HG02763 (cell line): ENCODE measurements around the gene GPR68.
A peak's percentile ranks its signal among the peaks of the same experiment; 100 is the strongest.
"Not testable (repeated sequence)": the region's sequence is repeated elsewhere in the genome, so short reads cannot be mapped to it uniquely, and the experiment has no call there.

Source experiments
- ATAC-seq: cut with Tn5 transposase; IDR thresholded peaks from one replicate; pipeline ENCODE4 v1.9.1; 2021; ENCODE audit warnings: mild to moderate bottlenecking, moderate library complexity; ENCODE audit not compliant: unreplicated experiment

GPR68 gene

DNA sequence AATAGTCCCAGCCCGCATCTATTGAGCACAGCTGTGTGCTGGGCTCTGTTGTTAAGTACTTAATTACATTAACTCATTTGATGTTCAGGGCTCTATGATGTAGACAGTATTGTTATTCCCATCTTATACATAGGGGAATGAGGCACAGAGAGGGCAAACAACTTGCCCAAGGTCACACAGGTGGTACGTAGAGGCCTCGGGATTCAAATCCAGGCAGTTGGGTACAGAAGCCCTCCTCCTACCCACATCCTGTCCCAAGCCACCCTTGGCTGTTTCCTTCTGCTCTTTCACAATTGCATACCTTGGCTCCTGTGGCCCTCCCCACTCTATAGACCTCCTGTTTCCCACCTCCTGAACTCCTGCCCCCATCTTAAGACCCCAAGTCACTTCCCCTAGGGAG is 10.0 kb upstream of the GPR68 start:
- ATAC-seq, result no peak

DNA sequence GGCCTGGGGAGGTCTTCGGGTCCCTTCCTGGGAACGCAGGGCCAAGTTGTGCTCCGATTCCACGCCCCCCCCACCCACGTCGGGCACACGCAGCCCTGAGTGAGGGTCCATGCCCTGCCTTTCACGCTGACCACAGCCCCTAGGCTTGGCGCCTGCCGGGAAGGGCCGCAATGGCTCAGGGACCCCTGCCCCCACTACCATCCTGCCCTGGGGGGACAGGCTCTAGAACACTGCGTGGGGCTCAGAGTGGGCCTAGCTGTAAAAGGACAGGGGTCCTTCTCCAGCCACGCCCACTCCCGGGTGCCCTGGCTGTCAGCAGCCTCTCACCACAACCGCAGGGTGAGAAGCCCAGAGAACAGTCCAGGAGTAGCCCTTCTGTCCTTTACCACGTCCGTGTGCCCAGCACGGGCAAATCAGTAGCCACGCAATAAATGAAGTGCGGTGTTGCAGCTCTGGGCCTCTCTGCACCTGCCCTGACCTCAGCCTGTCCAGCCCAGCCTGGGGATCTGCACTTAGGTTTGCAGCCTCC is 9.4 kb upstream of the GPR68 start:
- no peak for ATAC-seq

DNA sequence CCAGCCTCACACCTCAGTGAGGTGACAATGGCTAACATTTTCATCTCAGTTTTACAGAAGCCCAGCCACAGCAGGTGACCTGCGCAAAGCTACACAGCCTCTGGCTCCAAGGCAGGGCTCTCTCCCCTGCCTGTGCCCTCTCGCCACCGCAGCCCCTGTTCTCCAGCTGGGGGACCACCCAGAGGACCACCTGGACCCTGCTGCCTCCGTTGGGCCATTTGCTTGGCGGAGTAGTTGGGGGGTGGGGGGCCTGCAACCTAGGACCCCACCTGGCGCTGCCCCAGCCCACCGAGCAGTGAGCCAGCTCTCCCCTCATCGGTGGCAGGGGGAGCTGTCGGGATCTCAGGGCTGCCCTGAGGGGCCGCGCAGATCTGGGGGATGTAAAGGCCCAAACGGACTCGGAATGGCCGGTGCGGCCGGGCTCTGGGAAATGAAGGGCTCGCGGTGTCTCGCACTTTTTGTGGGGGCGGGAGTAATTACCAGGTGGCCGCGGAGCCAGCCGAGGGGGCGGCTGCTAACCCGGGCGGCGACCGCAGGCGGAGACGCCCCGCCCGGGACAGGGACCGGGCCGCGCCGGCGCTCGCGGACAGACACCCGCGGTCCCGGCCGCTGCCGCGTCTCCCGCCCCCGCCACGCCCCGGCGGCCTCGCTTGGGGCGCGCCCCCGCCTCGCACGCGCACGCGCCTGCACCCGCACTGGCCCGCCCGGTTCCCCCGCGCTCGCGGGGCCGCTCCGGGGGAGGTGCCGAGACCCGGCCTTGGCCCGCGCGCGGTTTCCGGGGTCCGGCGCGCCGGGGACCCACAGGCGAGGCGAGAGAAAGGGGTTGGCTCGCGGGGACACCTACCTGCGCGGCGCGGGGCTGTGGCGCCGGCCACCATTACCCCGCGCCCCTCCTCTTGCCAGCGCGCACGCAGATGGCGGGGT is 8.6 kb upstream of the GPR68 start:
- ATAC-seq, result peak; percentile 31

DNA sequence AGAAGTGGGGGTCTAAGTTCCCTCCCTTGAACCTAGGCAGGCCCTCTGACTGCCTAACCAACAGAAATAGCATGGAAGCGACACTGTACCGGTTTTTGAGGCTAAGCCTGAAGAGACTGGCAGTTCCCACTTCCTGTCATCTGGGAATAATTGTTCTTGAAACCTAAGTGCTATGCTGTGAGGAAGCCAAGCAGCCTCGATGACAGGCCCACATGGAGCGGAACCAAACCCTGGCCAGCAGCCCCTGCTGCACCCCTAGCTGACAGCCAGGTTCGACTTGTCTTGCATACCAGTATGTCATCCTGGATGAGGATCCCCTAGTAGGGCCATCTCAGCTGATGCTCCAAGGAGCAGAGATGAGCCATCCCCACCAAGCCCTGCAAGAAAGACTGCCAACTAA is 6.4 kb upstream of the GPR68 start:
- no peak for ATAC-seq

DNA sequence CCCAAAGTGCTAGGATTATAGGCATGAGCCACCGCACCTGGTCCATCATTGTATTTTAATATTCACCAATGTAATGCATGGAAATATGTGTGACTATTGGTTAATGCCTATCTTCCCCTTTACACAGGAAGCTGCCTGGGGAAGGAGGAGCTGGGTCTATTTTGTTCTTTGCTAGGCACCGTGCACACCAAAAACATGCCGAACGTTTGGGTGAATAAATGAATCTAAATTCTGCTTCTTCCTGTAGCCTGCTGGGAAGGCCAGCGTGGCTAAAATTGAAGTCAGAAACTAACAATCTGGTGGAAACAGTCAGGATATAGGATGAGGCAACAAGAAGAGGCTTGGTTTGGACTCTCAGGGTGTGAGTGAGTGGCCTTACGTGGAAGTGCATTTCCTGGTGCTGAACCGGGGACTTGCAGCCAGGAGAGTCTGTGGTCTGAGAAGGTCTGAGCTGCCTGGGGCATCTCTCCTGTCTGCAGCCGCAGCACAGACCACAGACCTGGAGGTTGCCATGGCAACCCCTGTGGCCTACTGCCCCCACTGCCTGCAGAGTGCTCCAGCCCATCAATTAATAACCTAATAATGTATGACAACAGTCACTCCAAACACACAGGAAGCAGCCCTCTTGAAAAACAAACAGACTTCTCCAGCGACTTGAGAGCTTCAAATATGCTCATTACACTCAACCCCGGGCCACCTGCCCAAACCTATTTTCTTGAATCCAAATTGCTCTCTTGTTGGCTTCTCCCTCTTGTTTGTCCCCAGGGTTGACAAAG is 5.5 kb upstream of the GPR68 start:
- peak; percentile 88 for ATAC-seq

DNA sequence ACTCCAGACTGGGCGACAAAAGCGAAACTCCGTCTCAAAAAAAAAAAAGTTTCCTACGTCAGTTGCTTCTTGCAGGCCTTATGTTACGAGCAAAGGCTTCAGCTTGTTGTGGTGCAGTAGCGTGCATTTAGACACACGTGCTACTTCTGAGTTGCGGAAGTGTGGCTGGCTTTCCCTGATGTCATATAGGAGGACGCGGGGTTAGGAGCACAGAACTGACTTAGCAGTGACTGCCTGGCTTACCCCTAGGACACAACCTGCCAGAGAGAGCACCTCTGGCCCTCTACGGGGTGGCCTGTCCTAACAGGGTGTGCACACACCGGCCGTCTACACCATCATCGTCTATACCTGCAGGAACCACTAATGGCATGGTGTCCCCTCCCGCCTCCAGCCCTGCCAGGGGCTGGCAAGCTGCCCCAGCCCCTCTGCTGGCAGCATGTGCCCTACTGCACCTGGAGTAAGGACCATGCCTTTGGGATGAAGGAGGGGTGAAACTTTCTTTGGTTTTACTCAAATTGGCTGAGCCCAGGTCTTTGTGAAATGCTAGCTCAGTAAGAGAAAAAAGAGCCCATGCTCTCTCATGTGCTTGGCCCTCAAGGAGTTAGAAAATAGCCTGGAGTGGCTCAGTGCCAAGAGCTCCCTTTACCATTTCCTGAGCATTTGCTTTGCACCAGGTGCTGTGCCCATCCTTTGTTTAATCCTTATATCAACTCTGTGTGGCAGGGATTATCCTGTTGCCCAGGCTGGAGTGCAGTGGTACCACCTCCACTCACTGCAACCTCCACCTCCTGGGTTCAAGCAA is 1.7 kb upstream of the GPR68 start:
- ATAC-seq, result no peak

DNA sequence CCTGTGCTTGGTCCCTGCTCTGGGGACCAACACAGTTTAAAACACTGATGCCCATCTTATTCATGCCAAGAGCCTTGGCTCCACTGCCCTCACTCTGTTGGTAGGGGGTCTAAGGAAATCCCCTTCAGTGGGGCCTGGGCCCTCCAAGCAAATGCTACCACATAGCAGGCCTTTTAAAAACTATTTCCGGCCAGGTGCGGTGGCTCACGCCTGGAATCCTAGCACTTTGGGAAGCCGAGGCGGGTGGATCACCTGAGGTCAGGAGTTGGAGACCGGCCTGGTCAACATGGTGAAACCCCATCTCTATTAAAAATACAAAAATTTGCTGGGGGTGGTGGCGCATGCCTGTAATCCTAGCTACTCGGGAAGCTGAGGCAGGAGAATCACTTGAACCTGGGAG is 1.1 kb upstream of the GPR68 start:
- not testable (repeated sequence) for ATAC-seq

DNA sequence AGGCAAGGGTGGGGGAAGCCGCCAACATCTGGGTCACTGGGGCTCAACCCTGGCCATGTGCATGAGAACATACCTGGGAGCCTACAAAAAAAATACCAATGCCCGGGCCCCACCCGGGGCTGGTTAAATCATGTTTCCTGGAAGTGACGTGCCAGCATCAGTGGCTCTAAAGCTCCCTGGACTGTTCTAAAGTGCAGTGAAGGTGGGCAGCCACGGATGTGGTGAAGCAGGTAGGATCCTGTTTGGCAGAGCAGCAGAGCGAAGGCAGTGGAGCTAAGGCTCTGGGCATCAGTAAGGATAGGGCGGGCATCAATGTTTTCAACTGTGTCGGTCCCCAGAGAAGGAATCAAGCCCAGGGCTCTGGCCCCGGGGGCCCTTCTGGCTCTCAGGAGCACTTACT is 525 bp upstream of the GPR68 start:
- ATAC-seq, result no peak

DNA sequence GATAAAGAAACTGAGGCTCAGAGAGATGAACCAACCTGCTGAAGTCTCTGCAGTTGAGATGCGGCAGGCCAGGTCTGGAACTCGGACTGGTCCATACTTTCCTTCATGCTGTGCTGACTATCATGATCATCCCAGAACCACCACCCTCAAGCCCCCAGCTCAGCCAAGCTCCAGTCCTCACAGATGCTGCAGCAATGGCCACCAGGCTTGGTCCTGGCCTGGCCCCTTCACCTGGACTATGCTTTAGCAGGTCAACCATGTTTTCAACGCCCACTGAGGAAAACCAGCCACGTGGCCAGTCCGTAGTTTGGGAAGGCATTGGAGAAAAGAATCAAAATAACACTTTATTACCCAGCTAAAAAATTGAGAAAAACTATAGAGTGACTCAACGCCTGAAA is 1.4 kb downstream of the GPR68 start:
- ATAC-seq, result no peak

DNA sequence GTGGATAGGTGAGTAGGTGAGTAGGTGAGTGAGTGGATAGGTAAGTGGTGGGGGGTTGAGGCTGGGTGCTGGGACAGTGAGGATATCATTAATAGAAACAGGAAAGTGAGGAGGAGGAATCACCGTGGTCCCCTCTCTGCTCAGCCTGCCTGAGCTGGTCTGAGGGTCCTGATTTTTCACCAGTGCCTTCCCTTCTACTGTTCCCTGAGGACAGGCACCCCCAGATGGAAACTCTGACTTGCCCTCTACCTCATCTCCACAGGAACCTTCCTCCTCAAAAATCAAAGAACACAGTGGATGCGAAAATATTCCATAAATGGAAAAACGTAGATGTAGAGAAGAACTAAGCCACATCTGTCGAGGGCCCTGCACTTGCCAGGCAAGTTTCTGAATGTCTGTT is 1.9 kb downstream of the GPR68 start:
- no peak for ATAC-seq

DNA sequence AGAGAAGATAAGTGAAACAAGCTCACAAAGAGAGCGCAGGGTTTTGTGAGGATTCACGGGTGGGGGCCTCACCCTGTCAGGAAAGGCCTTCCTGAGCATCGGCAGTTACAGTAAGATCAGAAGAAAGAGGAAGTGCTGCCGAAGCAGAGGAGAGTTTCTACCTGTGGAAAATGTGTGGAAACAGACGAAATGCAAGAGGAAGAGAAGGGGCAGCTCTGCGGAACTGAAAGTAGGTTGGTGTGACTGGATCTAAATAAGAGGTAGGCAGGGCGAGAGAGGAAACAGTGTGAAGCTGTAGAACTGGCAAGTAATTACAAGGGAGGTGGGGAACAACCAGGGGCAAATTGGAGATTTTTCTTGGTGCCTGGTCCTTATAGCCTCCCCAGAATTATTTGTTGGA is 2.6 kb downstream of the GPR68 start:
- peak; percentile 69 for ATAC-seq

DNA sequence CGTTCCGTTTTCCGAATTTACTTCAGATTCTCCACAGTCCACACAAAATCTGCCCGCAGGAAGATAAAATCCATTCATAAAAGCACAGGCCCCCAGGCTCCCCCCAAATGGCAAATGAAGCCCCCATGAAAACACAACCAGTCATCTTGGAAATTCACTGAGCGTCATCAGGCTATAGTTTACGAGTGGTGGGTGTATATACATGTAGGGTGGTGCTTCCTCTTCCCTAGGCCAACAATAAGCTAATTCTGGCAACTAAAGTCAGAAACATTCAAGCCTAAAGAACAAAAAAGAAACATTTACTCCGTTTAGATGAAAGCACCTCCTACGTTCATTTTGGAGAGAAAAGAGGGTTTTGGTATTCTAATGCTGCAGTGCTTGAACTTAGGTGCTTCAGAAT is 5.8 kb downstream of the GPR68 start:
- ATAC-seq, result no peak

DNA sequence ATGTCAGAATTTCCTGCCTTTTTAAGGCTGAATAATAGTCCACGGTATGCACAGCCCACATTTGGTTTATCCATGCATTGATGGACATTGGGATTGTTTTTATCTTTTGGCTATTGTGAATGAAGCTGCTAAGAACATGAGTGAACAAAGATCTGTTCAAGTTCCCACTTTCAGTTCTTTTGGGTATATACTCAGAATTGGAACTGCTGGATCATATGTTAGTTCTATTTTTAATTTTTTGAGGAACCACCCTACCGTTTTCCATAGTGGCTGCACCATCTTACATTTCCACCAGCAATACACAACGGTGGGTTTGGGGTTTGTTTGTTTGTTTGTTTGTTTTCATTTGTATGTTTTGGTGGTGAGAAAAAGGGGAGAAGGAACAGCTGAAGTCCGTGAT is 6.4 kb downstream of the GPR68 start:
- no peak for ATAC-seq

DNA sequence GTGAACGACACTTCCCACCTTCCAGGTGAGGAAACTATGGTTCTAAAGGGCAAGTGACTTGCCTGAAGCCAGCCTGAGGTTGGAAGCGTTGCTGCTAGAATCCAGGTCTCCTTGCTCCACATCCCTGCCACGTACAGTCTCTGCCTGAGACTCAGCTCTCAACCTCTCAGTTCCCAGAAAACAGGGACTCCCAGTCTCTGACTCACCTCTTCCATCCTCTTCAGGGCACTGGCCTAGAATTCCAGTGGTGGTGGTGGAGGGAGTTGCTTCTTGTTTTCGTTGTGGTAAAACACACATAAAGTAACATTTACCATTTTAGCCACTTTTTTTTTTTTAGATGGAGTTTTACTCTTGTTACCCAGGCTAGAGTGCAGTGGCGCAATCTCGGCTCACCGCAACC is 7.3 kb downstream of the GPR68 start:
- no peak for ATAC-seq

DNA sequence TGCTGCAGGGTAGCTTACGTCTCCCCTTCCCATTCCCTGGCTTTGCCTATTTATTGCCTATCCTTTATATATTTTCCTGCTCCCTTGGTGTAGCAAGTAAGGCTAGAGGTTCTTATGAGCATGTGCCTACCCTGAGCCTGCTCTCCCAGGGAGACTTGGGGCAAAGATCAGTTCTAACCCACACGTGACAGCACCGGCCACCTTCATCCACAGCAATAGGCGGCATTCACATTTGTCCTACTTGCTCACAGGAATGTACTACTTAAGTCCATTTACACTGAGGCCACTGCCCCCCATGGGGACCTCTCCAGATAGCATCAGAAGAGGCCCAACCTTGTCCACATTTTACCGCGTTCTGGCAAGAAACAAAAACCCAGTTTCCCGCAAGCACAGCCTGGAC is 8.7 kb downstream of the GPR68 start:
- ATAC-seq, result no peak

DNA sequence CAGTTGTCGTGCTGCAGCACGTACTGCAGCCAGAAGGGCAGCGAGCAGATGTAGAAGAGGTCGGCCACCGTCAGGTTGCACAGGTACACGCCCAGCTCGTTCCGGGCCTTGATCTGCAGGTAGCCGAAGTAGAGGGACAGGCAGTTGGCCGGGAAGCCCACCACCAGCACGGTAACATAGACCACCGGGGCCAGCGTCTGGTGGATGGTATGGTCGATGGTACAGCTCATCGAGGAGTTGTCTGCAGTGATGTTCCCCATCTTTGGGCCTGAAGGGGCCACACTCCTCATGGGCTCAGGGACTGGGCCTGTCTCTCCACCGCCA is 9.8 kb downstream of the GPR68 start:
- ATAC-seq, result no peak

DNA sequence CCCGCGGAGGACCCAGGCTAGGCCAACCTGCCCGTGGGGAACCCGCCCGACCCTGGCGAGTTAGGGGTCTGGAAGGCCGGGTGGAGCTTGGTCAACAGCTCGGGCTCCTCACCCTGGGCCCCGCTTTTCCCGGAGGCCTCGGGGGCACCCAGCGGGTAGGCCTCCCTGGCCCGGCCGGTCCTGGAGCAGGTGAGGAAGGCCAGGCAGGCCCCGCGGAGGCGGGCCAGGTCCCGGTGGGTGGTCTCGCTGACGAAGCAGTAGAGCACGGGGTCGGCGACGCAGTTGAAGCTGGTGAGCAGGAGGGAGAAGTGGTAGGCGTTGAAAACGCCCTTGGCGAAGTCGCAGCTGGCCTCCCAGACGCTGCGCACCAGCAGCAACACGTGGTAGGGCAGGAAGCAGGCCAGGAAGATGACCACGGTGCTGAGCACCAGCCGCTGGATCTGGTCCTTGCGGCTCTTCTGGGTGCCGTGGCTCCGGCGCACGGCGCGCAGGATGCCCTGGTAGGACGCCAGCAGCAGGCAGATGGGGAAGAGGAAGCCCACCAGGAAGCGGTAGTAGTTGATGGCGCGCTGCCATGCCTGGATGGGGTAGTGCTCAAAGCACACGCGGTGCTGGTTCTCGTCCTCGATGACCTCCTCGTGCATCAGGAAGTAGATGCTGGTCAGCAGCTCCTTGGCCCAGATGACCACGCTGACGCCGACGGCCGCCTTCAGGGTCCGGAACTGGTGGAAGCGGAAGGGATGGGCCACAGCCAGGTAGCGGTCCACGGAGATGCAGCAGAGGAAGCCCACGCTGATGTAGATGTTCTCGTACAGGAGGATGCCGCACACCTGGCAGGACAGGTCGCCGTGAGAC is 10.3 kb downstream of the GPR68 start:
- no peak for ATAC-seq

DNA sequence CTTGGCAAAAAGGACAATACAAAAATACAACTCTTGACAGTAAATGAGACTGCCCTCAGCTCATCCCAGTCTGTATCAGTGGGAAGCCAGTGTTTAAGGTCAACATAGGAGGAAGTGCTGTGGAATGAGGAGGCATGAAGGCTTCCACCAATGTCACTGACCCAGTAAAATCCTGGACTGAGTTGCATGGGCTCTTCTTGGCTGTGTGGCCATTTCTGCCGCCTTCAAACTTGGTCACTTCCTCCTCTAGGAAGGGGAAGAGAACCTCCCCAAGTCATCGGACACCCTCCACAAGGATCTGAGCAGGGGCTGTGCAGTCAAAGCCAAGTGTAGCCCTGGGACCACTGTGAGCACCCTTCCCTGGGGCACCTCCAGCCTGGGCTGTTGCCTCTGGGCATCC is 11.9 kb downstream of the GPR68 start:
- no peak for ATAC-seq

DNA sequence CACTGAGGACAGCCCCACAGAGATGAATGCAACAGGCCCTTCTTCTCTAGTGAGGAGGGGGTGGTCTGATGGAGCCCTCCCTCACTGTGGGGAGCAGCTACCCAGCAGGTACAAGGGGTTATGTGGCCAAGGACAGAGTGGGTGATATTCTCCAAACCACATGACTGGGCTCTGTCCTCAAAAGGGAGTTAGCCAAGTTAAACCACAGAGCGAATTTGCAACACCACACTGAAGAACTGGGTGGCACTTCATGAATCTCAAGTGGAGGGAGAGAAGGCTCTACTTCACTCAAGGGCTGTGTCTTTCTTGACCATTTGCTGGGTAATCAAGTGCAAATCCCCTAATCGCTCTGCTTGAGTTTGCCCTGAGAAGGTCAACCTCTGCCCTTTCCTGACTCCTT is 12.5 kb downstream of the GPR68 start:
- no peak for ATAC-seq

DNA sequence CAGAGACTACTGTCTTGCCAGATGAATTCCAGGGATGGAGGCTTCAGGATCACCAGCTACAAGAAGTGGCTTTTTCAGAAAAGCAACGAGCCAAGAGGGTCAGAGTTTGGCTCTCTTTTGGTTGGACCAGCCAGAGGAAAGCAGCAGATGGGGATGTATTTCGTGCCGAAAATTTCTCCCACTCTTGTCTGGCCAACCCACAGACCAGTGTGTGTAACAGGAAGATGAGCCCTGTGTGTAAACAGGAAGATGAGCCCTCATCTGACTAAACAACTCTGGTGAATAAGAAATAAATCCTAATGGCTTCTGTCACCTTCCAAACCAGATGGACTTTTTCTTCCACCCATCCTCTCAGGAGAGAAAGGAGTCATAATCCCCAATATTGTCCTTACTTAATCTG is 13.1 kb downstream of the GPR68 start:
- ATAC-seq, result no peak
